Measurements from ENCODE around the gene COP1. TPM values are rescaled to one million over a fixed set of nuclear protein-coding genes. Genes with fewer than 3 reads are reported as not detected.
A peak's percentile ranks its signal among the peaks of the same experiment; 100 is the strongest.
"Not testable (repeated sequence)": the region's sequence is repeated elsewhere in the genome, so short reads cannot be mapped to it uniquely, and the experiment has no call there.

Gene COP1
- total and polyA plus RNA-seq, 5 experiments from 2014 or later: 32.1 to 47.3 (median 42.7) TPM

DNA sequence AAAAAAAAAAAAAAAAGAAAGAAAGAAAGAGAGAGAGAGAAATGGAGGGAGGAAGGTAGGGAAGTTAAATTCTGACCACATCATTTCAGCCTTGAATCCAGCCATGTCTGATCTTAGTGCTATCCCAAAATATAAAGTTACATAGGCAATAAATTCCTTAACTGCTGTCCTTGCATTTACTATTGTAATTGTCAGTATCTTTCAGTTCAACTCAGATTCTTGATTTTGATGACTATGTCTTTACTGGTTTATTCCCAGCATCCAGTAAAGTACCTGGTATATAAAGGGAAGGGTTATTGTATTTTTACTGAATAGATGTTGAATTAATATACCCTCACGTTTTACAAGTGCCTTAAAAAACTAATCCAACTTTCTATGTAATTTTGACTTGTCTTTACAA lies 8.9 kb upstream of the COP1 start:
- ATAC-seq: no peak

DNA sequence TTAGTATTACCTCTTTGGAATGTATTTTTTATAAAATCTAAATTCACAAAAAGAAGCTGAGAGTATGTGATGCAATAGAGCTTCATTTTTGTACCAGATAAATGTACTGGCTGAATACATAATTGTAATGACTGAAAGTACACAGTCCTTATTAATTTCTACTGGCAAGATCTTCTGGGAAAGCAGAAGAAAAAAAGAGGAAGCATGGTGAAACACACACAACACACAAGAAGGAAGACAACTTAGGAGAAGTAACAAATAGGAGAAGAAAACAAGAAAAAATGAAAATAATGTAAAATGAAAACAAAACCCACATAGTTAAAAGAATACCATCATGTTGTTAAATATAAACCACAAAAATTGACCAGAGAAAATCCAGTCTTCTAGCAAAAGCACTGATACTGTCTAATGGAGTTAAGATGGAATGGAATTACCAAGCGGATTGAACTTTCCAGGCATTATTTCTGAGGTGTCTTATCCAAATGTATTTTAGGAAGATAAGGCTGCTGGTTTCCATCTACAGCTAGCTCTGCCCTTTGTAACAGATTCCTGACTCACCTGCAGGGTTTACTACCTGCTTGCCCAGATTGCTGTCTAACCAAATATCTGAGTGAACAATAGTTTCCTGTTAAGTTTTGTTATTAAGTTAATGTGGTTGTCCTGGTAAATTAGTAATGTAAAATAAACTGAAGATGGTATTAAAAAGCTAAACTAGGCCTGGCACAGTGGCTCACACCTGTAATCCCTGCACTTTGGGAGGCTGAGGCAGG lies 4.5 kb upstream of the COP1 start:
- Mint-ChIP-seq H3K27me3 (peaks cover 2 to 9% (median 6%) of the 10 kb centered on the region in 5 donors), H3K4me3 (no peak overlapping the region), H3K27ac (peak overlapping the region in 1 of 10 donors; percentile 52), H3K36me3 (peaks cover 0 to 4% (median 0%) of the 10 kb centered on the region in 3 donors), H3K4me1 (peaks cover 8 to 18% (median 10%) of the 10 kb centered on the region in 4 donors), H3K9me3 (peaks cover 0 to 2% (median 0%) of the 10 kb centered on the region in 9 donors)
- POLR2A ChIA-PET: interaction anchor here (0.6 to 0.7 kb wide), 2 partner anchors 21 to 67 kb away, joined by 3 to 4 read pairs; no protein-coding TSS in a partner anchor
- ATAC-seq (no peak), DNase-seq (no peak)

More for the DNA sequence above, 8.9 kb upstream of the COP1 start:
- POLR2A ChIA-PET: no interaction called here
- H3K36me3 Mint-ChIP-seq: no peaks in the 10 kb centered on the region
- H3K27me3 Mint-ChIP-seq: peaks cover 2 to 13% (median 6%) of the 10 kb centered on the region in 5 donors
- peaks cover 0 to 4% (median 0%) of the 10 kb centered on the region in 9 donors for H3K9me3 Mint-ChIP-seq
- H3K27ac Mint-ChIP-seq: no peak overlapping the region
- H3K4me3 Mint-ChIP-seq: no peak overlapping the region
- DNase-seq: no peak
- H3K4me1 Mint-ChIP-seq: peaks cover 0 to 2% (median 0%) of the 10 kb centered on the region in 4 donors

GRCh38 chr1:176208034-176208433 lies 948 bp upstream of the COP1 start:
- peak in 1 of 10 donors; percentile 1 for DNase-seq
- POLR2A ChIA-PET: interaction anchor here (0.6 to 1.0 kb wide), 3 partner anchors 108 to 1209 kb away, joined by 3 to 4 read pairs (median 4); partner anchors contain the start of genes CACYBP and MRPS14

GRCh38 chr1:176206006-176206960 lies 803 bp downstream of the COP1 start:
- Mint-ChIP-seq H3K4me3 (peak overlapping the region; percentile 86 to 100 (median 98)), H3K27me3 (peaks cover 0 to 4% (median 0%) of the 10 kb centered on the region in 5 donors), H3K9me3 (no peaks in the 10 kb centered on the region), H3K27ac (peak overlapping the region; percentile 69 to 99 (median 95)), H3K36me3 (peaks cover 0 to 5% (median 4%) of the 10 kb centered on the region in 3 donors), H3K4me1 (peaks cover 28 to 62% (median 50%) of the 10 kb centered on the region in 4 donors)
- DNase-seq (peak in 5 of 10 donors; percentile 40 to 68 (median 49)), ATAC-seq (peak; percentile 26 to 29)
- POLR2A ChIA-PET: no interaction called here

More at GRCh38 chr1:176208034-176208433, 948 bp upstream of the COP1 start:
- Mint-ChIP-seq H3K36me3 (peaks cover 0 to 4% (median 0%) of the 10 kb centered on the region in 3 donors), H3K27me3 (peaks cover 0 to 4% (median 0%) of the 10 kb centered on the region in 5 donors), H3K4me1 (peaks cover 22 to 49% (median 38%) of the 10 kb centered on the region in 4 donors), H3K4me3 (peak overlapping the region; percentile 91 to 99 (median 98)), H3K27ac (peak overlapping the region; percentile 98 to 100 (median 99)), H3K9me3 (no peaks in the 10 kb centered on the region)
- ATAC-seq: no peak

DNA sequence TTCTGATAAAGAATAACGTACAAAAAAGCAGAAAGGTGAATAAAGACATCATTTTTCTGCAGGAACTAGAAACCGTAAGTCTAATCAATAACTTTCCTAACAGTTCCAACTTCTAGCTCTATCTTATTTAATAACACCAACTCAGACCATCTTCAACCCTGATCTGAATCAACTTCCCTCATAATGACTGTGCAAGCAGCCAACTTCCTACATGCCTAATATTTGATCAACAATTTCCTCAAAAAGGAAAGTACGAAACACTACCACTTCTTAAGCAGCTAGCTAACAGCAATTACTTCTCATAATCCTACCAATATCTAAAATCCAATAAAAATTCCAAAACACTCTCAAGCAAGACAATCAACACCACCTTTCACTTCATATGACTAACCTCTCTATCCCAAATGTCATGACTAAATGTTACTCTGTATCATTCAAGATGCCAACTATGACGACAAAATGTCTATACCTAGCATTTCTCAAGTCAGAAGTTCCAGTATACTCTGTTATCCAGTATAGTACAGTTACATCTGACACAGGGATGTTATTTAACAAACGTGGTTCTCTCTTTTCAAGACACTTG lies 1.7 kb downstream of the COP1 start:
- peaks cover 28 to 65% (median 54%) of the 10 kb centered on the region in 4 donors for H3K4me1 Mint-ChIP-seq
- POLR2A ChIA-PET: interaction anchor here (1.2 kb wide), 1 partner anchor 1206 kb away, joined by 4 read pairs; the partner anchor contains the start of gene CACYBP
- DNase-seq: no peak

DNA sequence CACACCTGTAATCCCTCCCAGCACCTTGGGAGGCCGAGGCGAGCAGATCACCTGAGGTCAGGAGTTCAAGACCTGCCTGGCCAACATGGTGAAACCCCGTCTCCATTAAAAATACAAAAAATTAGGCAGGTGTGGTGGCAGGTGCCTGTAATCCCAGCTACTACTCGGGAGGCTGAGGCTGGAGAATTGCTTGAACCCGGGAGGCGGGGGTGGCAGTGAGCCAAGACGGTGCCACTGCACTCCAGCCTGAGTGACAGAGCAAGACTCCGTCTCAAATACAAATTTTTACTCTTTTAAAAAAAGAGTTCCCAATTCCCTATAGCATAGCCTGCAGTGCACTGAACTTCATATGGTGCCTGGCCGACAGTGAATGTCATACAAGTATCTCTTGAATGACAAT lies 2.4 kb downstream of the COP1 start:
- H3K4me1 Mint-ChIP-seq: peaks cover 26 to 73% (median 62%) of the 10 kb centered on the region in 4 donors

More for the DNA sequence above, 1.7 kb downstream of the COP1 start:
- peaks cover 0 to 6% (median 4%) of the 10 kb centered on the region in 3 donors for H3K36me3 Mint-ChIP-seq
- peak overlapping the region; percentile 11 to 99 (median 90) for H3K27ac Mint-ChIP-seq
- ATAC-seq: no peak
- peak overlapping the region; percentile 86 to 100 (median 98) for H3K4me3 Mint-ChIP-seq
- H3K9me3 Mint-ChIP-seq: no peaks in the 10 kb centered on the region
- peaks cover 0 to 4% (median 0%) of the 10 kb centered on the region in 5 donors for H3K27me3 Mint-ChIP-seq

GRCh38 chr1:176203735-176204134 lies 3.4 kb downstream of the COP1 start:
- Mint-ChIP-seq H3K4me1 (peaks cover 27 to 81% (median 68%) of the 10 kb centered on the region in 4 donors), H3K27me3 (peaks cover 0 to 4% (median 0%) of the 10 kb centered on the region in 5 donors), H3K27ac (no peak overlapping the region), H3K4me3 (peak overlapping the region in 7 of 10 donors; percentile 24 to 93 (median 48)), H3K9me3 (peaks cover 0 to under 1% (median 0%) of the 10 kb centered on the region in 9 donors), H3K36me3 (peaks cover 0 to 15% (median 7%) of the 10 kb centered on the region in 3 donors)
- POLR2A ChIA-PET: no interaction called here
- ATAC-seq: no peak
- no peak for DNase-seq

More for the DNA sequence above, 2.4 kb downstream of the COP1 start:
- not testable (repeated sequence) for H3K9me3 Mint-ChIP-seq, H3K36me3 Mint-ChIP-seq, DNase-seq, H3K27me3 Mint-ChIP-seq, ATAC-seq
- Mint-ChIP-seq H3K4me3 (peak overlapping the region; percentile 86 to 100 (median 98)), H3K27ac (peak overlapping the region in 4 of 10 donors; percentile 3 to 99 (median 60))
- POLR2A ChIA-PET: interaction anchor here (1.2 kb wide), 1 partner anchor 1205 kb away, joined by 4 read pairs; the partner anchor contains the start of gene CACYBP

DNA sequence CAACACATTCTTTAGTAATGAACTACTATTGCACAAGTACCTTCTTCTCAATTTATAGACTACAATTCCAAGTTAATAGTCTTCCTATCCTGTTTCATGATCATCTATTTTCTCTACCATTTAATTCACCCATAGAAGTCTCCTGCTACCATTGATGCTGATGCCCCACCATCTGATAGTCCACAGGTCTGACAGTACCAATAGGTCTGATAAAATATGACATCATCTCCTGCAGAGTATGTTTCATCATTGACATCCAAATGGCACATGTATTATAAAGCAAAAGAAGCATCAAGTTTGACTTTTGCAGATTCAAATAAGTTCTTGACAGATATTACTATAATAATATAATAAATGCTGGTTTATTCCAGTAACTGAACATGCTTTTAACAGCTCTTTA lies 5.5 kb downstream of the COP1 start:
- ATAC-seq (no peak), DNase-seq (no peak)
- Mint-ChIP-seq H3K4me1 (peaks cover 26 to 87% (median 75%) of the 10 kb centered on the region in 4 donors), H3K27ac (peak overlapping the region in 2 of 10 donors; percentile 23 to 25), H3K36me3 (peaks cover 0 to 17% (median 8%) of the 10 kb centered on the region in 3 donors), H3K4me3 (peak overlapping the region in 6 of 10 donors; percentile 1 to 57 (median 20)), H3K9me3 (peaks cover 0 to 3% (median 0%) of the 10 kb centered on the region in 9 donors), H3K27me3 (no peaks in the 10 kb centered on the region)
- POLR2A ChIA-PET: no interaction called here

DNA sequence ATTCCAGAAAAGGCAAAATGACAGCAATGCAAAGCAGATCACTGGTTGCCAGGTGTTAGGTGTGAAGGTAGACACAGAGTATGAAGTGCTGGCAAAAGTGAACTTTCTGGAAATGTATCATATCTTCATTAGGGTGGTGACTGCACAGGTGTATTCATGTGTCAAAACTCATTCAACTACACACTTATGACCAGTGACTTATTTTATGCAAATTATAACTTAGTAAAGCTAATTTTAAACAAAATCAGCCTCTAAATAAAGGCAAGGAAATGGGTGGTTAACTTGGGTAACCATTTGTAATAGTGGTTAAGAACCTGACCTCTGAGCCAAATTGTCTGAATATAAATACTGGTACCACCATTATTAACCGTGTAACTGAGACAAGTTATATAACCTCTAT lies 7.4 kb downstream of the COP1 start:
- Mint-ChIP-seq H3K36me3 (peaks cover 0 to 20% (median 10%) of the 10 kb centered on the region in 3 donors), H3K9me3 (peaks cover 0 to 3% (median 0%) of the 10 kb centered on the region in 9 donors), H3K4me3 (peak overlapping the region in 4 of 10 donors; percentile 13 to 39 (median 18)), H3K4me1 (peaks cover 26 to 89% (median 75%) of the 10 kb centered on the region in 4 donors), H3K27ac (peak overlapping the region in 3 of 10 donors; percentile 1 to 50 (median 29)), H3K27me3 (no peaks in the 10 kb centered on the region)
- no peak for DNase-seq
- POLR2A ChIA-PET: no interaction called here
- ATAC-seq: no peak

DNA sequence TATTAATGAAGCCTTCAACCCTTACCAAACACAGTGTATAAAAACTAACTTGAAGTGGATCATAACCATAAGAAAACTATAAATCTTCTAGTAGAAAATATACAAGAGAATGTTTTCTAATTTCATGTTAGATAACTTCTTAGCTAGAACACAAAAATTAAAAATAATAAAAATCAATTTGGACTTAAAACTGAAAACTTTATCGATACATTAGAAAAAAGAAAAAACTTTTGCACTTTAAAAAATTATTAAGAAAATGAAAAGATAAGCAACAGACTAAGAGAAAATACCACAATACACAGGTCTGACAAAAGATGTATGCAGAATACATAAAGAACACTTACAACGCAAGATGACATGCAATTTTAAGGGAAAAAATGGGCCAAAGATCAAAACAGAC lies 8.7 kb downstream of the COP1 start:
- H3K27ac Mint-ChIP-seq: no peak overlapping the region
- peak overlapping the region in 3 of 10 donors; percentile 29 to 60 (median 39) for H3K4me3 Mint-ChIP-seq
- peaks cover 0 to 21% (median 16%) of the 10 kb centered on the region in 3 donors for H3K36me3 Mint-ChIP-seq
- no peak for ATAC-seq
- DNase-seq: no peak
- POLR2A ChIA-PET: no interaction called here
- peaks cover 28 to 87% (median 77%) of the 10 kb centered on the region in 4 donors for H3K4me1 Mint-ChIP-seq
- peaks cover 0 to 4% (median 0%) of the 10 kb centered on the region in 9 donors for H3K9me3 Mint-ChIP-seq
- H3K27me3 Mint-ChIP-seq: no peaks in the 10 kb centered on the region

- Mint-ChIP-seq H3K36me3 (peaks cover 0 to 17% (median 16%) of the 10 kb centered on the region in 3 donors), H3K27me3 (no peaks in the 10 kb centered on the region), H3K9me3 (peaks cover 0 to 4% (median 0%) of the 10 kb centered on the region in 9 donors), H3K4me1 (peaks cover 36 to 91% (median 80%) of the 10 kb centered on the region in 4 donors), H3K27ac (peak overlapping the region in 4 of 10 donors; percentile 18 to 88 (median 64)), H3K4me3 (peak overlapping the region in 9 of 10 donors; percentile 12 to 71 (median 44))
- POLR2A ChIA-PET: no interaction called here
- ATAC-seq (no peak), DNase-seq (no peak)
Observed at GRCh38 chr1:176196728-176197127, 10.4 kb downstream of the COP1 start.
